Muscle of leg (tissue), 11 donors: ENCODE results near the gene NRG3. TPM values are rescaled to one million over a fixed set of nuclear protein-coding genes. Genes with fewer than 3 reads are reported as not detected.

Experiments
- DNase-seq: peaks from one replicate; pipeline ENCODE4 v3.0.0; 2013
- H3K27ac ChIP-seq: one replicate; pipeline ENCODE4 v1.5.1; 2013; ENCODE audit warnings: mild to moderate bottlenecking, low read length, control low read depth
- H3K27me3 ChIP-seq: one replicate; pipeline ENCODE4 v1.6.1; 2013; ENCODE audit warnings: low read length; ENCODE audit not compliant: control insufficient read depth, insufficient read depth
- H3K36me3 ChIP-seq: one replicate; pipeline ENCODE4 v1.6.1; 2013; ENCODE audit warnings: low read length; ENCODE audit not compliant: control insufficient read depth, insufficient read depth
- H3K4me1 ChIP-seq: one replicate; pipeline ENCODE4 v1.6.1; 2013; ENCODE audit warnings: low read length; ENCODE audit not compliant: control insufficient read depth, insufficient read depth
- H3K4me3 ChIP-seq: one replicate; pipeline ENCODE4 v1.5.1; 2013; ENCODE audit warnings: low read length, control low read depth
- H3K9me3 ChIP-seq: replicated peaks from 2 replicates; pipeline ENCODE4 v1.6.1; 2013; ENCODE audit warnings: low read depth, low read length; ENCODE audit not compliant: control insufficient read depth
- WGBS: methylation state at CpG from one replicate; pipeline ENCODE4 v1.1.5; 2013; ENCODE audit warnings: missing lambda C conversion rate; ENCODE audit not compliant: insufficient coverage; 5-methylcytosine and 5-hydroxymethylcytosine counted together
- polyA plus RNA-seq, 8 donors: library from polyadenylated mRNA; unstranded; fragments of 120-200 nt; gene quantifications; one replicate each; pipeline versions ENCODE4 v1.2.1 to v1.2.3, GENCODE V29; 2013; ENCODE audit warnings: inconsistent platforms in 1 of 8, low replicate concordance in 1 of 8; ENCODE audit not compliant: insufficient read length in 8 of 8, insufficient read depth in 1 of 8
- total RNA-seq: library from RNA; stranded (reverse); fragments of 120-200 nt; gene quantifications from one replicate; pipeline ENCODE4 v1.2.4, GENCODE V29; 2013

Gene NRG3
- total and polyA plus RNA-seq, 9 donors, result 0.04 to 0.60 (median 0.18) TPM

DNA sequence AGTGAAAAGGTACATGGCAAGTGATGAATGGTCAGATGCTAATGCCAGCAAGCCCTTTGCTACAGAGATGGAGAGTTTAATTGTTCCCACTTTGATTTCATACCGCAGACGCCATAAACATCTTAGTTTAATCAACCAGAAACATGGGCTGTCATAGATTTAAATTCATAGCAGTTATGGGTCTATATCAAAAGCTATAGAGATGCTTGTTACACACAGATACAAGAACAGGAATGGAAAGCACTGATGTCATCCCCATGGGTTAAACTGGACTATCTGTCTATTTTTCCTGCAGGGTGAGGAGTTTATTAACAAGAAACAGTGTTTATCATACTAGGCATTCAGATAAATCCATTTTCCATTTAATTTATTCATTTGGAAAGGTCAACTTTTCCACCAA, 409.2 kb downstream of the NRG3 start:
- WGBS, result no CpG with 5 or more reads among the region's 2 CpGs
- H3K27ac ChIP-seq, result no peak overlapping the region
- no peaks in the 10 kb centered on the region for H3K36me3 ChIP-seq

GRCh38 chr10:82288461-82288881, 413.5 kb downstream of the NRG3 start:
- 100% methylated on average over 3 of the region's 6 CpGs for WGBS
- no peak for DNase-seq

More for the DNA sequence above, 409.2 kb downstream of the NRG3 start:
- Histone ChIP-seq H3K27me3 (no peaks in the 10 kb centered on the region), H3K4me1 (no peaks in the 10 kb centered on the region), H3K4me3 (no peak overlapping the region), H3K9me3 (no peaks in the 10 kb centered on the region)
- no peak for DNase-seq

GRCh38 chr10:82289945-82290344, 415.0 kb downstream of the NRG3 start:
- WGBS, result no CpG with 5 or more reads among the region's 3 CpGs
- no peak overlapping the region for H3K27ac ChIP-seq
- no peaks in the 10 kb centered on the region for H3K9me3 ChIP-seq
- H3K4me1 ChIP-seq, result no peaks in the 10 kb centered on the region
- H3K27me3 ChIP-seq, result no peaks in the 10 kb centered on the region
- no peak overlapping the region for H3K4me3 ChIP-seq
- no peak for DNase-seq
- no peaks in the 10 kb centered on the region for H3K36me3 ChIP-seq

More at GRCh38 chr10:82288461-82288881, 413.5 kb downstream of the NRG3 start:
- Histone ChIP-seq H3K27ac (no peak overlapping the region), H3K4me3 (no peak overlapping the region), H3K9me3 (no peaks in the 10 kb centered on the region), H3K4me1 (no peaks in the 10 kb centered on the region), H3K27me3 (no peaks in the 10 kb centered on the region), H3K36me3 (no peaks in the 10 kb centered on the region)

DNA sequence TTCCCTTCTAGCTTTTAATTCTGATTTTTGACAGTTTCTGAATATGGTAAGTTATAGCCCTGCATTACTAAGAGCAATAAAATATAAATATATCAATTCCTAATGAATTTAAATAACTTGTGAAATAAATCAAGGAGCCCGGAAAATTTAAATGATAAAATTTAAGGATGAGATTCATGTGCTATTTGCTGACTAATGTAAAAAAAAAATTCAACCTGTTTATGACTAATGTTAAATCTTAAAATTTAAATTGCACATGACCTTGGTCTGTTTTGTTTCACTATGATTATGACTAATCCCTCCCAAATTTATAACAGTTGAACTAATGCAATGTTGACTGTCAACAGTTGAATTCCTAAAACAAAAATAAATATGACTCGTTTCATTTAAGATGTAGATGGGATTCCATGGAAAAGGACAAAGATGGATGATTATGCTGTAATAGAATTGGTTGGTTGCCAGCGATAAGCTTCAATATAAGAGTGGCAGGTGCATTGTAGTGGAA, 419.9 kb downstream of the NRG3 start:
- Histone ChIP-seq H3K36me3 (no peaks in the 10 kb centered on the region), H3K4me1 (no peaks in the 10 kb centered on the region), H3K27me3 (no peaks in the 10 kb centered on the region), H3K9me3 (no peaks in the 10 kb centered on the region), H3K4me3 (no peak overlapping the region), H3K27ac (no peak overlapping the region)
- 100% methylated on average over 1 of the region's 3 CpGs for WGBS
- no peak for DNase-seq

DNA sequence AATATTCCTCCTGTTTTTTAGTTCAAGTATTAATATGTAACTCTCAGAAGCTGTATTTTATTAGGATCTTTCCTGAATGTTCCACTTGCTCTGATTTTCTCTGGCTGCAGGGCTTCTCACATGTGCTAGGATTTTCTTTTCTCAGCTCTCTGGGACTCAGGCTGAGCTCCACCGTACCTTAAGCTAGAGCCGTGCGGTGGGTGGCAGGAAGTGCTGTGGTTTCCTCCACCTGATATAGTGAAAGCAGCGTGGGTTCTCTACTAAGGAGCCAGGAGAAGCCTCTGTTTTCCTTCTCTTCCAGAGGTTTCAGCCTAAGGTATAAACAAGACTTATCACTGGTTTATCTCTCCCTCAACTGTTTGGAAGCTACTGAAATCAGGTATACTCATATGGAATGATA, 433.6 kb downstream of the NRG3 start:
- Histone ChIP-seq H3K4me1 (no peaks in the 10 kb centered on the region), H3K27ac (no peak overlapping the region), H3K27me3 (no peaks in the 10 kb centered on the region), H3K9me3 (no peaks in the 10 kb centered on the region), H3K4me3 (no peak overlapping the region), H3K36me3 (no peaks in the 10 kb centered on the region)
- DNase-seq, result no peak
- WGBS, result no CpG with 5 or more reads among the region's 4 CpGs

DNA sequence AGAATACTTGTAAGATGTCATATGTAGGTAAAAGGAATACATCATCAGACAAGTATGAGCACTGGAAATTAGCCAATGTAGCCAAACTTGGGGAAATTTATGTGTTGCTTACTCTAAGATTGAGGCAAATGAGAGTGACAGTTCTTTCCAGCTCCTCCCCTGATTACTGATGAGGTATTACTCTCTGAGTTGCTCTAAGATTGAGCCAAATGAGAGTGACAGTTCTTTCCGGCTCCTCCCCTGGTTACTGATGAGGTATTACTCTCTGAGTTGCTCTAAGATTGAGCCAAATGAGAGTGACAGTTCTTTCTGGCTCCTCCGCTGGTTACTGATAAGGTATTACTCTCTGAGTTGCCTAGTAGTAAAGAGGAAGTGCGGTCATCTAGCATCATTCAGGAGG, 435.8 kb downstream of the NRG3 start:
- DNase-seq, result no peak
- no peak overlapping the region for H3K4me3 ChIP-seq
- WGBS, result no CpG with 5 or more reads among the region's 3 CpGs
- no peaks in the 10 kb centered on the region for H3K27me3 ChIP-seq
- no peaks in the 10 kb centered on the region for H3K9me3 ChIP-seq
- H3K36me3 ChIP-seq, result no peaks in the 10 kb centered on the region
- H3K27ac ChIP-seq, result no peak overlapping the region
- H3K4me1 ChIP-seq, result no peaks in the 10 kb centered on the region

GRCh38 chr10:82313401-82313800, 438.4 kb downstream of the NRG3 start:
- Histone ChIP-seq H3K27me3 (no peaks in the 10 kb centered on the region), H3K4me1 (peaks cover 1% of the 10 kb centered on the region), H3K4me3 (no peak overlapping the region), H3K27ac (no peak overlapping the region), H3K36me3 (no peaks in the 10 kb centered on the region), H3K9me3 (no peaks in the 10 kb centered on the region)
- DNase-seq, result peak; percentile 48
- WGBS, result no CpG with 5 or more reads among the region's 3 CpGs

GRCh38 chr10:82318534-82318933, 443.5 kb downstream of the NRG3 start:
- H3K4me1 ChIP-seq, result peaks cover 14% of the 10 kb centered on the region
- no peaks in the 10 kb centered on the region for H3K9me3 ChIP-seq
- no peak overlapping the region for H3K27ac ChIP-seq
- no peak for DNase-seq
- WGBS, result 24% methylated on average over 2 of the region's 3 CpGs
- H3K27me3 ChIP-seq, result no peaks in the 10 kb centered on the region
- no peak overlapping the region for H3K4me3 ChIP-seq
- H3K36me3 ChIP-seq, result no peaks in the 10 kb centered on the region

GRCh38 chr10:82319074-82319473, 444.1 kb downstream of the NRG3 start:
- no peaks in the 10 kb centered on the region for H3K9me3 ChIP-seq
- H3K36me3 ChIP-seq, result no peaks in the 10 kb centered on the region
- H3K4me3 ChIP-seq, result no peak overlapping the region
- peaks cover 14% of the 10 kb centered on the region for H3K4me1 ChIP-seq
- peak; percentile 78 for DNase-seq
- no peak overlapping the region for H3K27ac ChIP-seq
- no CpG with 5 or more reads among the region's 5 CpGs for WGBS
- no peaks in the 10 kb centered on the region for H3K27me3 ChIP-seq

DNA sequence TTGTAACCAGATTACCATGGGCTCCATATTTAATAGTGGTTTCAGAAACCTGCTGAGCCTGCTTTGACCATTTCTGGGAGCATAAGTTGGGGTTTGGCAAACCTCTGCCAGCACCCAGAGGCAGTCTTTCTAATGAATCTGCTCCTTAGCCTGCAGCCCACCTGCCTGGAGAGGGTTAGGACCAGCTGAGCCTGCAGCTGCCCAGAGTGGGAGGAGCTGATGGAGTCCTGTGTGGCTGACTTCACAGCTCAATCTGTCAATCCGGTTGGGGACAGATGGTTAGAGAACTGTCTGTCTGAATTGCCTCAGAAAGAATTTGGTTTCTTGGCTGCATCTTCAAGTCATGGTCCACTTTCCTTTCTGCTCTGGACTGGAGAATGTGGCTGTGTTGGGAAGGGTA, 444.6 kb downstream of the NRG3 start:
- DNase-seq, result peak; percentile 70
- no peaks in the 10 kb centered on the region for H3K27me3 ChIP-seq
- H3K27ac ChIP-seq, result no peak overlapping the region
- H3K4me1 ChIP-seq, result peaks cover 14% of the 10 kb centered on the region
- H3K9me3 ChIP-seq, result no peaks in the 10 kb centered on the region
- no peak overlapping the region for H3K4me3 ChIP-seq
- 38% methylated on average over 1 of the region's 1 CpG for WGBS
- H3K36me3 ChIP-seq, result no peaks in the 10 kb centered on the region

DNA sequence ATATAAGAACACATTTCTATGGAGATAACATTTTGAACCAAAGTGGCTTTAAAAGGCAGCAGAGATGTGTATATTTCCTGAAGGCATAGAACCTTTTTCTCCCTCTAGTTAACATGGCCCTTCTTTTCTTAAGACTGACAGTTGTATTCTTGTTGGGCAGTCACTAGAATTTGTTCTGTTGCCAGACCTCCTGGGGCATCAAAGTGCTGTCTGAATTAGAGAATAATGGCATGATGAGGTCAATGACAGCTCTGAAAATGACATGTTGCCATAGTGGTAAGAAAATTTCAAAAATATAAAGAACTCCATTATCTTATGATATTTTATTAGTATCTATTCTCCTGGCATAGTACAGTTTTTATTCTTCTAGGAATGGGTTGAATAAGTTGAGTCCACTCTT, 446.7 kb downstream of the NRG3 start:
- Histone ChIP-seq H3K27ac (no peak overlapping the region), H3K4me3 (no peak overlapping the region), H3K9me3 (no peaks in the 10 kb centered on the region), H3K4me1 (peaks cover 14% of the 10 kb centered on the region), H3K27me3 (no peaks in the 10 kb centered on the region), H3K36me3 (no peaks in the 10 kb centered on the region)
- DNase-seq, result no peak
